GM19463 (cell line): ENCODE data around the gene ERG.

ENCODE experiments used
- ATAC-seq: cut with Tn5 transposase; IDR thresholded peaks from one replicate; pipeline ENCODE4 v1.9.1; 2021; ENCODE audit warnings: mild to moderate bottlenecking, moderate library complexity; ENCODE audit not compliant: unreplicated experiment

The ERG gene

DNA sequence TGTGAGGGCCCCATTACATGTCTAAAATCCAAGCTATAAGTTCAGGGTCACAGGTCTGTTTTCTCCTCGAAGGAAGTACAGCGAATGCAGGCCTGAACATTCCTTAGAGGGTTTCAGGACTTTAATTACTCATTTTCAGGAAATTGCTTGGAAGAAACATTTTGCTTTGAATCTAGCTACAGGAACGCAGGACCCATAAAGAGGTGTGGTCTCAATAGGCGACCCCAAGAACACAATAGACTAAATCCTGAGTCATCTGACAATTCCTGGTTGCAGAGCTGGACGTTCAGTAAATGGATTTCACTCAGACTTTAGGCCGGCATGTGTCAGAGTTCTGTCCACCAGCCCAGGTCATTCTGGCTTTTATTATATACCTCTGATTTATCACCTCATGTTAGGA is 1.0 kb upstream of the ERG start:
- ATAC-seq: no peak

DNA sequence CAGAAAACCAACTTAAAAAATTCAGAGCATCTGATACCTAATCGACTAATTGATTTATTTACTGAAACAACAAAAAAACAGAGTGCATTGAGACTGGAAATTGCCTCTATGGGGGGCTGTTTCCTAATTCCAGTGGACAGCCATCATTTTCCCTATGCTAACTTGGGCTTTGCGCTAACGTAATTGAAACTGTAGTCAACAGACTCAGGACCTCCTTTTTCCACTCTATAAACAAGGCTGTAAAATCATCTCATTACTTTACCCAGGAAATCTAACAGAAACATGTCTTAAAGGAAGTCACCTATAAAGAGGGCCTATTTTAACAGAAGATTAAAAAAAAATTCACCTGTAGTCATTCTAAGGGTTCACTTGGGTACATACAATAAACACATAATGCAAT is 2.1 kb downstream of the ERG start:
- ATAC-seq: no peak

DNA sequence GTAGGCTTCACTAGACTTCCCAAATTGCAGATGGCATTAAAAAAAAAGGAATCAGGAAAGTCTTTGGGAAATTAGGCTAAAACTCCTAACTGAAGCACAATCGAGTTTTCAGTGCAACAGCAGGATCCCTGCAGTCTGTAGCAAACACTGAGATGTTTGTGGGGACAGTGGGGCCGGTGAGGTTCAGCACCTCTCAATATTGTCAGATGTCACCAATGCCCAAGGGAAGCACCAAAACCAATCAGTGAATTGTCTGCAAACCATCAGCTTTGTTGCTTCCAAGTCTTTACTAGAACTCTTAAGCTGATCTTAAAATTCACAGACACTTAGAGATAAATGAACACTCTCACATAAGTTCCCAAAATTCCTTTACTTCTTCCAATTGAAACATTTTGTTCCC is 2.6 kb downstream of the ERG start:
- no peak for ATAC-seq

DNA sequence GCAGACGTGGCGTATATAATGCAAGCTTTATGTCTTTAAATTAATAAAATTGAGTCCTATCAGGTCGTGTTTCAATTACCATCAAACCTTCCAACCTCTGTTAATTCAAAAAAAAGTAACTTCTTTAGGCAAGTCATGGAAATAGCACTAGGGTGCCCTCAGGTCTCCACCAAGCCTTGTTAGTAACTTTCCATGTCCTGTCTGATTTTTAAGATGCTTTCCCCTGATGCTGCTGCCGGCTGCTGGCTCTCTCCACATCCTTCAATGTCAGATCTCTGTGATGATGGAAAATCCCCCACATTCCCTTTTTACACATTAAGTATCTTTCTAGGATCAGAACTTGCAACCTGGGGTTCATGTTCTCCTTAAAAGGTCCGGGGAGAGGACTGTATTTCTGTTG is 3.0 kb downstream of the ERG start:
- ATAC-seq: no peak

DNA sequence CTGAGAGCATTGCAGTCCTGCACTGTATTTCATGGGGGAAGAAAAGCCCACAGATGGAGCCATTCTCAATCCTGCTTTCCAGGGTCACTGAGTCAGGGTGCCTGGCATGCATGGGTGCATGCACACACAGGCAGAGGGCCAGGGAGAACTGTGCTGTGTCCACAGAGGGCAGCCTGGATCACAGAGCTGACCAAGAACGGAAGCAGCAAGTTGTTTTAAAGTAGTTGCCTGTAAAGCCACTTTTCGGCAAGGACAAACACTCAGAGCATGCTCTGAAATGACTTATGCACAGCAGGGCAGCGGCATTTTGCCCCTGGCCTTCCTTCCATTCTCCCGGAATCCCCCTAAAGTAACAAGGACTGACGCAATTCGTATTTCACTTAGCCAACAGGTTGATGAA is 3.6 kb downstream of the ERG start:
- ATAC-seq: no peak

DNA sequence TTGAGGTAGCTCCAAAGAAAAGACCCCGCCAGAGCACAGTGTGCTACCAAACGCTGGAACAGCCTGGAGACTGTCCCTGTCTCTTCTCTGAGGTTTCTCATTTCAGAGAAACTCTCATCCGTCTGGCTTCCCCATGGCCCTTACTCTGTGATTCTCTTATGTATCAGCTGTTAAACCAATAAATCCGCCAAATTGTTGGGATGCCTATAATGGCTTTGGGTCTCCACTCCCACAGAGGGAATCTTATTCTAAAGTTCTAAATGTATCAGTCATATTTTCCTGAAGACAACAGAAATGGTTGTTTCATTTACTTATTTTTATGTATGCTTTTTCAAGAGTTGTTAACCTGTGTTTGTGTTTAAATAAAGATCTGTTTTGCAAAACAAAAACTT is 4.0 kb downstream of the ERG start:
- ATAC-seq: no peak

DNA sequence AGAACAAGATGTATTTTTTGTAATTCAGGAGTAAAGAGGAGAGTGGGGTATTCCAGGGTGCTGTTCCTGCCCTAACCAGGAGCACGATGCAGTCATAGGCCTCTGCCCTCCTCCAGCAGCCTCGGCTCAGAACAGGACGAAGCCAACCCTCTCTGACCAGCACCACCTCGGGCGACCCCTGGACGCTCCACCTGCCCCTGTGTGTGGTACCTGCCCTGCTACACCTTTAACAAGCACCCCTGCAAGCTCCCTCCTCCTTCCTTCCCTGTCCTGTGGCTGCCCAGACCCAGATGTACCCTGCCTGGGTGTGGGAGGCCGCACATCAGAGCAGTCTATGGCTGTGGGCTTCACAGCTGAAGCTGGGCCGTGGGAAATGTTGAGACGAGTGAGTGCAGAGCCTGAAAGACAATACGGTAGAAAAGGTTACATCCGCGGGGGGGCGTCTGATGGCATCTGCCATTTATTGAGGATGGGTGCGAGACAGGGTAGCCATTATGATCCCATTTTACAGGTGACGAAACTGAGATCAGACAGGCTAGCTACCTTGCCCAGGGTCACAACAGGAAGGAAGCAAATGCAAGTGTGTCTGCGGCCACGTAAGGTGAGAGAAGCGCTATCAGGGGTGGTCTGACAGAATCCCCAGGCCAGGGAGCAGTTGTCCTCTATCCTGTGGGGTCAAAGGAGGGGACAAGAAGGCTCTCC is 4.6 kb downstream of the ERG start:
- ATAC-seq: no peak

DNA sequence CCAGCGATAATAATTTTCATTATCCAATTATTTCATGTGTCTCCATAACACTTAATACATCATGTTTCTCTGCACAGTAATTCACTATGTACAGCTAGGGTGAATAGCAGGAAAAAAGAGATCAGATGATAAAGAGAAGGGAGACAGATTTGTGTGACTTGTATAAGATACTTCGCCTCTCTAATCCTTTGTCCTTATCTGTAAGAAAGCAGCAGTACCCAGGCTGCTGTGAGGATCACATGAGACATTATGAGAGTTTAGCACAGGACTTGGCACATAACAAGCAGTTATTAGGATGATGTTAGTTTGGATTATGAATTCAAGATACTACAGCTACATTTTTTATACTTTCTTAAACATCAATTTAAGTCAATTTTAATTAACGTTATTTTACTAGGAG is 6.3 kb downstream of the ERG start:
- ATAC-seq: no peak

DNA sequence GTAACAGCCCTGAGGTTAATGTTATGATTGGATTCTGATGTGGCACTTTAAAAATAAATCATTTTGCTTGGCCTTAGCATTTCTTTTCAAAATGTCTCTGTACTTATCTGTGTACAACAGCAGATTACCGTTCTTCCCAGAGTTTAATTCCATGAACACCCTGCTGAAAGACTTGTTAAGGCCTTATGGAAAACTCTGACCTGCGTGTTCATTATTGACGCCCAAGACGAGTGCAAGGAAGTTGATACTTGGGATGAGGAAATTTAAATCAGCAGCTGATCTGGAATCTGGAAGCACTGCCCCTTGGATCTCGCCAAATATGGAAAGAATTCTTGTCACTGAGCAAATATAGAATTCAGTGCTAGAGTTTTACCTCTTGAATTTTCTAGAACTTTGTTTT is 6.7 kb downstream of the ERG start:
- no peak for ATAC-seq

DNA sequence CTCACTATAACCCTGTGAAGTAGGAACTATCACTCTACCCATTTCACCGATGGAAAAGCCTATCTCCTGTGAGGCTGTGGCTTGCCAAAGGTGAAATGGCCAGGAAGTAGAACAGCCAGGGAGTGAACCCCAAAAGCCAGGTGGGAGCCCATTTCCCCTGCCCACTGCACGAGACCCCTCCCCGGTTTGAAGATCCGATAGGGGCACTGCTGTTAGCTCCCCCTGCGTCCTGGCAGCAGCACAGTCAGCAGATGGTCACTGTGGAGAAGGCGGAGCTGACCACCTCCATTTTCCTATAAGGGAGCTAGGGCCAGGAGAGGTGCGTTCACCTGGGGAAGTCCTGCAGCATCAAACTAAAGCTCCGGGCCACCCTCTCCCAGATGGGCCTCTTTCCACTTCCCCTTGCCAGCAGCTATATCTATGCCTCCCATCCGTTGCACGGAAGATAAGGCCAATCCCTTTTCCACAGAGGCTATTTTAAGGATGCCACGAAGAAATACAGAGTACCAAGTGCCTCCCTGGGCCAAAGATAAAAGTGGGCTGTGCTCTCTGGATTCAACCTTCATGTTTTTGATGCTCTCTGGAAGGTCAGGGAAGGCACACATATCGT is 7.8 kb downstream of the ERG start:
- no peak for ATAC-seq

DNA sequence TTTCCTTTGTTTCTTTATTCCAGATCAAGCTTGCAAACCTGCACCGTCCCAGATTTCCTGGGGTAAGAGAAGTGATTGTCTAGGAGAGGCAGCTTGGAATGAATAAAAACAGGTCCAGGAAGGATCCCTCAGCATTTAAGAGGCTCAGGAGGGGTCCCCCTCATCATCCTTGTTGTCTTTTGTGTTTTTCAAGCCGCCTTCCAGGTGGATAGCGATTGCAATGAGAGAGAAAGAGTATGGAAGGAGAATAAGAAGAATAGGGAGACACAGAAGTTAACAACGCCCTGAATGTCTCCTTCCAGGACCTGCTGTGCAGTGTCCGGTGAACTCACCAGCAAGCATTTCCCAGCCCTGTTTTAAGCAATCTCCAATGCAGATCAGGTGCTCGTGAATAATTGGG is 8.5 kb downstream of the ERG start:
- ATAC-seq: no peak

DNA sequence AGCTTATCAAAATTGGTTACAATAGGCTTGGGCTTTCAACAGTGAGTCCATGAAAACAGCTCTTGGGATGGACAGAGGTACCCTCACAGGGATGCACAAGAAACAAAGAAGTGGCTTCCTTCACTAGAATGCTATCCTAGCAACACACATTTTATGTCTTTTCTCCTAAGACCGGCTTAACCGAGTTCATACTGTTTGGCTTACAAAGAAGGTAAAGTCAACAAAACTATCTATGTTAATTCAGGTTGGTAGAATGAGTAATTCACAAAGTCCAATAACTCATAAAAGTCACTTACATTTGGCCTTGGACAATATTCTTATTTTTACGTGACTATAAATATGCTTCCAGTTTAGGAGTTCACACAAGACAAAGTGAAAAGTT is 9.0 kb downstream of the ERG start:
- ATAC-seq: no peak

DNA sequence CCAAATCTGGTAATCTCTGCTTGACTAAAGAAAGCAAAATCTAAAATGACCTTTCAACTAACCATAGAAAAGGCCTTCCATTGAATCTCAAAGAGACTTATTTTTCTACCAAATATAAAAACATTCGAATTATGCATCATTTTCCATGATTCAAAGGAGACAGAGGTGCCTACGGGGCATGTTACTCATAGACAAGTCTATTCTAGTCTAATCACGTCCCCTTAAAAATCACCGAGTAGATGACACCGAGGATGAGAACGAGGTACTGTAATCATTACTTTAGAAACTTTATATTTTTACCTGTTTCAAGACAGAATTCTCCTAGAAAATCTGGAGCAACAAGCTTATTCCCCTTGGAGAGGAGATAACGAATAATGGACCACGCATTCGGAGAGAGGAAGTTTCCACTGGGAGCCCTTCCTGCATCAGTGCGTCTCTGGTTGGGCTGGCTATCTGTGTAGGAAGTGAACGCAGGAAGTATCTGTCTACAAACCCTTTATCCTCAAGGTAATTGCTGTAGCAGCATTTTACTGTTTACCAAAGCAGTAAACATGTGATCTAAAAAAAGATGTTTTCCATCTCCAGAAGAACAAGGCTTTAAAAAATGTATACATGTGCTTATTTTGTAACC is 9.5 kb downstream of the ERG start:
- ATAC-seq: no peak

DNA sequence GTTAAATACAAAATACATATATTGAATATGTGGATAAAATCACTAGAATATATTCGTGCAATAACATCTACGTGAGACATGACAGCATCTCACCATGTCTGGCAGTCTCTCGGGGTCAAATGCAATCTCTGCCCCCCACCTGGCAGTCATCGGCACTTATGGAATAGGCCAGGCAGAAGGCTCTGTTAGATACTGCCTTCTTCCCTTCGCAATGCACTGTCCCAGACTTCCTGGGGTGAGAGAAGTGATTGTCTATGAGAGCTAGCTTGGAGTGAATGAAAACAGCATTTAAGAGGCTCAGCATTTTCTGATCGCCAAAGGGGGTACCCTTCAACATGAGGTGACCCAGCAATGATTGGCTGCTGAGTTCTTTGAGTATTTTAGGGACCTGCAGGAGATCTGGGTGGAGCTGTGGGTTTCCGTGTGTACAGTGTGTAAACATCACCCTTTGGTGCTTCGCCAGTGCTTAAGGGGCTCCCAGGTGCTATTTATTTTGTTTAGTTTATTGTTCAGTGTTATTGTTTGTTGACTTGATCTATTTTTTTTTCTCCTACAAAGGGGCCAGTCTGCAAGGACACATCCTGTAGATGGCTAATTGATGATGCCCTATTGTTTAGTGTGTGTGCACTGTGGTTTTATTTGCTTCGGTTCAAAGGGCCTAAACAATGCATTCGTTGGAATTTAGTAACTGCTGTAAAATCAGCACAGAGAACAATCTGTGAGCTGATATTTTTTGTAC is 10.2 kb downstream of the ERG start:
- ATAC-seq: no peak

DNA sequence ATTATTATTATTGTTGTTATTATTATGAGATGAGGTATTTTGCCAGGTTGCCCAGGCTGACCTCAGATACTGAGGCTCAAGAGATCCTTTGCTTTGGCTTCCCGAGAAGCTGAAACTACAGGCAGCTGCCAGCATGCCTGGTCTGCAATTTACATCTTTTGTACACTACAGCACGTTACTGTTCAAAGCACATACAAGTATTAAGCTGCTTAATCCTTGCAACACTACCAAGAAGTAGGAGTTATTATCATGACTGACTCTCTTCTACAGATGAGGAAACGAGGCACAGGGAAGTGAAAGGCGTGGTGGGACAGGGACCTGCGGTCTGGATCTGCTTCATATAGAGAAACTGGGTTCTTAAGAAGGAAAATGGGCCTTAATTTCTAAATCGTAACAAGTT is 11.6 kb downstream of the ERG start:
- no peak for ATAC-seq

DNA sequence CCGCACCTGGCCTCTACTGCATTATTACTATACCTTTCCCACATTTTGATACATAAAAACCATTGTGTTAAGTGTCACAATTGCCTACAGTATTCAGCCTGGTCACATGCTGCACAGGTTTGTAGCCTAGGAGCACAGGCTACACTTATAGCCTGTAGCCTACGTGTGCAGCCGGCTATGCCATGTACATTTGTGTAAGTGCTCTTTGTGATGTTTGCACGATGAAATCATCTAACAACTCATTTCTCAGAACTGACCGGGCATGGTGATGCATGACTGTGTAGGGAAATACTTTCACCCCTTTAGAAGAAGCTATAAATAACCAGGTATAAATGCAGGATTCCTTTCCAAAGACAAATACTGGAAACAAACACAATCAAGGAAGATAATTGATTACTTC is 12.1 kb downstream of the ERG start:
- no peak for ATAC-seq

DNA sequence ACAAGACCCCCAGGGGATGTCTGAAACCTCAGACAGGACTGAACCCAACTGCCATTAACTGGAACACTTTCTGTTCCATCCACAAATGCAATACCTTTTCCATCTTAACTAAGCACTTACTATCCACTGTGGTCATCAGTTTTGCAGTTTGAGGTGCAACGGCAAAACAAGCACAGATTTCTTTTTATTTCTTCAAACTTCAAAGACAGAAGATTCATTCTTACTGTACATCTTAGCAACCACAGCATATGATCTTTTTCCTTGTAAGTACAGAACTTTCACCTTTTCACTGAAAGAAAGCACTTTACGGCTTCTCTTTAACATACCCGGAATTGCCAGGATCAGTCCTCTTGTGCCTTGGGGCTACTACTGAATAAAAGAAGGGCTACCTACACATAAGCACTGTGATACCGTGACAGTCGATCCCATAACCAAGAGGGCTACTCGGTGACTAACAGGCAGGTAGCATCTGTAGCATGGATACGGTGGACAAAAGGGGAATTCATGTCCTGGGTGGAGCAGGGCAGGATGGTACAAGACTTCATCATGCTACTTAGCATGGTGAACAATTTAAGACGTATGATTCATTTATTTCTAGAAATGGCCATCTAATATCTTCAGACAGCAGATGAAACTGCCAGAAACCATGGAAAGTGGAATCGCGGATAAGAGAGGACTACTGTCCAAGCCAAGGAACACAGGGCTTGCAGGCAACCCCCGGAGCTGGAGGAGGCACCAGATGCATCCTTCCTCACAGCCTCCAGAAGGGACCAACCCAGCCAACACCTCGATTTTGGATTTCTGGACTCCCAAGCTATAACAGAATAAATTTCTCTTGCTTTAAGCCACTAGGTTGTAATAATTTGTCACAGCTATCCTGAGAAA is 18.4 kb downstream of the ERG start:
- ATAC-seq: no peak

DNA sequence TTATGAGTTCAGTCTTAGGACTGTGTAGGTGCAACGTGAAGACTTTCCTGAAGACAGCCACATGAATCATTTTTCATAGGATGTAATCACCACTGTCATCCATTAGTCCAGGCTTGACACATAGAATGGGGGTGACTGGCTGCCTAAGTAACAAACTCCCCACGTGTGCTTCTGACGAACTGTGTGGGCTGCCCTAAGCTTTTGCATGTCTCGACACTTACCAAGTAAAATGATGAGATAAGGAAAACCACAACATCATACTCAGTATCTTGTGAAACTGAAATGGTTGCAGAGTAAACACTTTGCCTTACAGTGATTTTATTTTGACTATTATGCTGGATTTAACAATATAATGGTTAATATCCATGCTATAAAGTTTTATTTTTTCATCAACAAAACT is 19.5 kb downstream of the ERG start:
- ATAC-seq: no peak

DNA sequence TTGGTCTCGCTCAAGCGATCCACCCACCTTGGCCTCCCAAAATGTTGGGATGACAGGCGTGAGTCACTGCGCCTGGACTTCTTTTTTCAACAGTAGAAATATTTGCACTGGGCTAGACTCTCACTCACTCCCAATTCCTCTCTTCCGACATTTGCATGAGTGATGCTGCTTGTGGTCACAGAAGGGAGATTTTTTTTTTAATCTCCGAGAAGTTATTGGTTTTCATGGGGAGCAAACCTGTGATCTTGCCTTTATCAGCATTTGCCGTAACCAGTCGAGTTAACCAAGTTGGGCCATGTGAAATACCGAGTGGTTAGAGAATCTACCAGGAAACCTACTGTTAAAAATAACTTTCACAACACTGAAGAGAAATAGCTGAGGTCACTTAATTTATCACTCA is 21.1 kb downstream of the ERG start:
- ATAC-seq: no peak

DNA sequence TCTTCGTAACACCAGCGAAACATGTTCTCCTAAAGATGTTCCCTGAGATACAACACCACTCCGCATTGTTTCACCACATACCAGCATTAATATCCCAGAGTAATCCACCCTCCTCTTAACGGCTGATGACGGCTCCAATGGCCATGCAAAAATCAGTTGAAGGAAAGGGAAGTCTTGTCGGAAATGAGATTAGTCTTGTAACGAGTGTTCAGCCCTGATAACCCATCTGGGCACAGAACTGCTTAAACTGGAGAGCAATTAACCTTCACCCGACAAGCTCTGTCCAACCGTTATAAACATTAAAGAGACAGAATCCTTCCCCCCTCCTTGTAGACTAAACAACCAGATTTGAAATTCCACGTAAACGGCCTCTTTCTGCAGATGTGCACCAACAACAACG is 21.9 kb downstream of the ERG start:
- ATAC-seq: no peak

DNA sequence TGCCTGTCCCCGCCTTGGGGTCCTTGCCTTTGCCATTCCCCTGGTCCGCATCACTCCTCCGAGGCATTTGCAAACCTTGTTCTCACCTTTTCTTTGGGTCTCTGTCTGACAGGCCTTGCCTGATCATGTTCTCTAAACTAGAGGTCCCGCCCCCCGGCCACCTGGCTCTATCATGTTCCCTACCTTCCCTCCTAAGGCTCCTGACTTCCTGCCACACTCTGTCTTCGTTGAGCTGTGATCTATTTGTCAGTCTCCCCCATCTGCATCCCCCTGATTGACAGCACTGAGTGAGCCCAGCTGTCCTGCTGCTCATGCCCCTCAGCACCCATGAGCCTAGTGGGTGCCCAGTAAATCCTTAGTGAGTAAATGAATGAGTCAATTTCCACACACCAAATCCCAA is 22.8 kb downstream of the ERG start:
- ATAC-seq: no peak
